ENCODE measurements around the gene RBMX.
"Not testable (repeated sequence)": the region's sequence is repeated elsewhere in the genome, so short reads cannot be mapped to it uniquely, and the experiment has no call there.

RBMX gene

GRCh38 chrX:136909119-136909705 is 28.7 kb upstream of the RBMX start:
- Histone ChIP-seq H3F3A (ENCODE audit: insufficient read depth) (no peaks in the 10 kb centered on the region), H3K9me3 (ENCODE audit: insufficient read depth, low read length) (no peaks in the 10 kb centered on the region), H4K20me1 (ENCODE audit: low read depth, low read length) (no peaks in the 10 kb centered on the region), H3K4me3 (ENCODE audit: insufficient read depth, low read length, poor library complexity, severe bottlenecking) (peak overlapping the region; percentile 77), H2AFZ (ENCODE audit: low read depth, low read length, severe bottlenecking) (peak overlapping the region; percentile 98), H3K36me3 (ENCODE audit: low read length) (no peaks in the 10 kb centered on the region), H3K9ac (ENCODE audit: low read length) (peak overlapping the region; percentile 65), H3K27me3 (ENCODE audit: low read length) (no peaks in the 10 kb centered on the region), H3K4me2 (ENCODE audit: low read depth, low read length, poor library complexity, severe bottlenecking) (peak overlapping the region; percentile 75), H3K27ac (ENCODE audit: low read depth, low read length) (peak overlapping the region; percentile 24; the same call in 1 of the 2 replicates), H3K9me2 (replicated peaks; ENCODE audit: insufficient read depth, low read length) (no peaks in the 10 kb centered on the region), H3K79me2 (ENCODE audit: insufficient read depth, low read length) (no peaks in the 10 kb centered on the region)
- TF ChIP-seq, protein P1, sequence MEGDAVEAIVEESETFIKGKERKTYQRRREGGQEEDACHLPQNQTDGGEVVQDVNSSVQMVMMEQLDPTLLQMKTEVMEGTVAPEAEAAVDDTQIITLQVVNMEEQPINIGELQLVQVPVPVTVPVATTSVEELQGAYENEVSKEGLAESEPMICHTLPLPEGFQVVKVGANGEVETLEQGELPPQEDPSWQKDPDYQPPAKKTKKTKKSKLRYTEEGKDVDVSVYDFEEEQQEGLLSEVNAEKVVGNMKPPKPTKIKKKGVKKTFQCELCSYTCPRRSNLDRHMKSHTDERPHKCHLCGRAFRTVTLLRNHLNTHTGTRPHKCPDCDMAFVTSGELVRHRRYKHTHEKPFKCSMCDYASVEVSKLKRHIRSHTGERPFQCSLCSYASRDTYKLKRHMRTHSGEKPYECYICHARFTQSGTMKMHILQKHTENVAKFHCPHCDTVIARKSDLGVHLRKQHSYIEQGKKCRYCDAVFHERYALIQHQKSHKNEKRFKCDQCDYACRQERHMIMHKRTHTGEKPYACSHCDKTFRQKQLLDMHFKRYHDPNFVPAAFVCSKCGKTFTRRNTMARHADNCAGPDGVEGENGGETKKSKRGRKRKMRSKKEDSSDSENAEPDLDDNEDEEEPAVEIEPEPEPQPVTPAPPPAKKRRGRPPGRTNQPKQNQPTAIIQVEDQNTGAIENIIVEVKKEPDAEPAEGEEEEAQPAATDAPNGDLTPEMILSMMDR (IDR thresholded peaks at IDR 0.05; ENCODE audit: insufficient read depth, low read length, poor library complexity, severe bottlenecking): no peak
- no peak for TF ChIP-seq EZH2phosphoT487 (conservative IDR thresholded peaks at IDR 0.05; ENCODE audit: low read length)

GRCh38 chrX:136907621-136908020 is 27.1 kb upstream of the RBMX start:
- Histone ChIP-seq H3F3A (ENCODE audit: insufficient read depth) (no peaks in the 10 kb centered on the region), H3K4me3 (ENCODE audit: insufficient read depth, low read length, poor library complexity, severe bottlenecking) (no peak overlapping the region), H3K27ac (ENCODE audit: low read depth, low read length) (no peak overlapping the region), H2AFZ (ENCODE audit: low read depth, low read length, severe bottlenecking) (no peak overlapping the region), H3K79me2 (ENCODE audit: insufficient read depth, low read length) (no peaks in the 10 kb centered on the region), H3K4me2 (ENCODE audit: low read depth, low read length, poor library complexity, severe bottlenecking) (no peak overlapping the region), H3K36me3 (ENCODE audit: low read length) (no peaks in the 10 kb centered on the region), H3K9me2 (replicated peaks; ENCODE audit: insufficient read depth, low read length) (no peaks in the 10 kb centered on the region), H4K20me1 (ENCODE audit: low read depth, low read length) (no peaks in the 10 kb centered on the region), H3K9me3 (ENCODE audit: insufficient read depth, low read length) (no peaks in the 10 kb centered on the region), H3K9ac (ENCODE audit: low read length) (no peak overlapping the region), H3K27me3 (ENCODE audit: low read length) (no peaks in the 10 kb centered on the region)
- TF ChIP-seq, protein P1 (IDR thresholded peaks at IDR 0.05; ENCODE audit: insufficient read depth, low read length, poor library complexity, severe bottlenecking): no peak
- no peak for TF ChIP-seq EZH2phosphoT487 (conservative IDR thresholded peaks at IDR 0.05; ENCODE audit: low read length)

DNA sequence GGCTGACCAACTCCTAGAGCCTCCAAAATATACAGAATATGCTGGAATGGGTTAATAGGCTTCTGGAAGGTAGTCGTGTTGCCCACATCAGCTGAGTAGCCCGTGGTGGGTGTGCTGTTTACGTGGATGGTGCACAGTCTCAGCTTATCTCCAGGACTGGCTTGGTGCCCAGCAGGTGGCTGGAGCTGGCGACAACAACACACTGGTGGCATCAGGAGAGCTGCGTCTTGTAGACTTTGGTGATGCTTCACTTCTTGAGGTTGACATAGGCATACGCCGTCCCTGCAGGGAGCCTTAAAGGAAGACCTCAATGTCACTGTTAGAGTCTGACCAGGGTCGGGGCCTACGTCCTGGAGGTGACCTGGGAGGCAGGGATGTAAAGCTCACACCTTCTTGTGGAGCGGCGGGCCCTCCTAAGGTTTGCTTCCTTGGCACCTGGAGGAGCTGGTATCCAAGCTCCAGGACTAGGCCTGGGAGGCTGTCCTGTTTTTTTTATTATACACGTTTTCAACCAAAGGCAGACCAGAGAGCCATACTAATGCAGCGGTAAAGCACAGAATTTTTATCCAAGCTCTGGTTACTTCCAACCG is 26.5 kb upstream of the RBMX start:
- Histone ChIP-seq H3K9me3 (ENCODE audit: insufficient read depth, low read length) (no peaks in the 10 kb centered on the region), H3K27ac (ENCODE audit: low read depth, low read length) (no peak overlapping the region)
- TF ChIP-seq, protein P1 (IDR thresholded peaks at IDR 0.05; ENCODE audit: insufficient read depth, low read length, poor library complexity, severe bottlenecking): no peak
- TF ChIP-seq EZH2phosphoT487 (conservative IDR thresholded peaks at IDR 0.05; ENCODE audit: low read length): no peak

GRCh38 chrX:136904067-136904466 is 23.5 kb upstream of the RBMX start:
- not testable (repeated sequence) for H2AFZ ChIP-seq (ENCODE audit: low read depth, low read length, severe bottlenecking); H3K36me3 ChIP-seq (ENCODE audit: low read length); H3K79me2 ChIP-seq (ENCODE audit: insufficient read depth, low read length); H3K4me3 ChIP-seq (ENCODE audit: insufficient read depth, low read length, poor library complexity, severe bottlenecking); H3K27ac ChIP-seq (ENCODE audit: low read depth, low read length); H3K9ac ChIP-seq (ENCODE audit: low read length); H3K9me3 ChIP-seq (ENCODE audit: insufficient read depth, low read length); H3K27me3 ChIP-seq (ENCODE audit: low read length); H3F3A ChIP-seq (ENCODE audit: insufficient read depth); H4K20me1 ChIP-seq (ENCODE audit: low read depth, low read length); H3K9me2 ChIP-seq (replicated peaks; ENCODE audit: insufficient read depth, low read length); H3K4me2 ChIP-seq (ENCODE audit: low read depth, low read length, poor library complexity, severe bottlenecking)

More for the DNA sequence above, 26.5 kb upstream of the RBMX start:
- no peak overlapping the region for H2AFZ ChIP-seq (ENCODE audit: low read depth, low read length, severe bottlenecking)
- no peak overlapping the region for H3K4me2 ChIP-seq (ENCODE audit: low read depth, low read length, poor library complexity, severe bottlenecking)
- H3K9me2 ChIP-seq (replicated peaks; ENCODE audit: insufficient read depth, low read length): no peaks in the 10 kb centered on the region
- H3F3A ChIP-seq (ENCODE audit: insufficient read depth): no peaks in the 10 kb centered on the region
- H4K20me1 ChIP-seq (ENCODE audit: low read depth, low read length): no peaks in the 10 kb centered on the region
- H3K27me3 ChIP-seq (ENCODE audit: low read length): no peaks in the 10 kb centered on the region
- no peaks in the 10 kb centered on the region for H3K36me3 ChIP-seq (ENCODE audit: low read length)
- no peaks in the 10 kb centered on the region for H3K79me2 ChIP-seq (ENCODE audit: insufficient read depth, low read length)
- no peak overlapping the region for H3K9ac ChIP-seq (ENCODE audit: low read length)
- no peak overlapping the region for H3K4me3 ChIP-seq (ENCODE audit: insufficient read depth, low read length, poor library complexity, severe bottlenecking)

GRCh38 chrX:136900071-136900470 is 19.5 kb upstream of the RBMX start:
- H3K4me3 ChIP-seq (ENCODE audit: insufficient read depth, low read length, poor library complexity, severe bottlenecking); H3K27me3 ChIP-seq (ENCODE audit: low read length); H3F3A ChIP-seq (ENCODE audit: insufficient read depth); H4K20me1 ChIP-seq (ENCODE audit: low read depth, low read length); H3K27ac ChIP-seq (ENCODE audit: low read depth, low read length); H3K79me2 ChIP-seq (ENCODE audit: insufficient read depth, low read length); H3K36me3 ChIP-seq (ENCODE audit: low read length); H3K9me2 ChIP-seq (replicated peaks; ENCODE audit: insufficient read depth, low read length); H2AFZ ChIP-seq (ENCODE audit: low read depth, low read length, severe bottlenecking); H3K9me3 ChIP-seq (ENCODE audit: insufficient read depth, low read length); H3K4me2 ChIP-seq (ENCODE audit: low read depth, low read length, poor library complexity, severe bottlenecking); H3K9ac ChIP-seq (ENCODE audit: low read length): not testable (repeated sequence)
